Activated T-cell treated with anti-CD3 and anti-CD28 coated beads for 1 hour (primary cell): ENCODE results near the gene ST6GALNAC2.

ENCODE experiments used
- DNase-seq: peaks from one replicate; pipeline ENCODE4 v3.0.0-alpha.2; 2020; ENCODE audit warnings: low read depth

ST6GALNAC2 gene

GRCh38 chr17:76554131-76554530 is 31.5 kb downstream of the ST6GALNAC2 start:
- DNase-seq = no peak

GRCh38 chr17:76553178-76553908 is 32.3 kb downstream of the ST6GALNAC2 start:
- DNase-seq = no peak

GRCh38 chr17:76551685-76552084 is 34.0 kb downstream of the ST6GALNAC2 start:
- DNase-seq = no peak

- DNase-seq = no peak
Observed at GRCh38 chr17:76550712-76551615, 34.7 kb downstream of the ST6GALNAC2 start.

- DNase-seq = no peak
Observed at GRCh38 chr17:76549539-76549938, 36.1 kb downstream of the ST6GALNAC2 start.

- DNase-seq = no peak
Observed at GRCh38 chr17:76549215-76549518, 36.5 kb downstream of the ST6GALNAC2 start.

- no peak for DNase-seq
Observed at GRCh38 chr17:76548378-76549214, 37.1 kb downstream of the ST6GALNAC2 start.

GRCh38 chr17:76547642-76548202 is 37.9 kb downstream of the ST6GALNAC2 start:
- no peak for DNase-seq

GRCh38 chr17:76547183-76547641 is 38.4 kb downstream of the ST6GALNAC2 start:
- peak; percentile 52 for DNase-seq

- no peak for DNase-seq
Observed at GRCh38 chr17:76546556-76547182, 39.0 kb downstream of the ST6GALNAC2 start.

GRCh38 chr17:76545918-76546555 is 39.6 kb downstream of the ST6GALNAC2 start:
- DNase-seq = no peak

- no peak for DNase-seq
Observed at GRCh38 chr17:76544546-76545365, 40.9 kb downstream of the ST6GALNAC2 start.

GRCh38 chr17:76543826-76544545 is 41.7 kb downstream of the ST6GALNAC2 start:
- DNase-seq = no peak

GRCh38 chr17:76543482-76543825 is 42.2 kb downstream of the ST6GALNAC2 start:
- no peak for DNase-seq

GRCh38 chr17:76542984-76543383 is 42.7 kb downstream of the ST6GALNAC2 start:
- DNase-seq = no peak

GRCh38 chr17:76542566-76542971 is 43.1 kb downstream of the ST6GALNAC2 start:
- DNase-seq = no peak

- DNase-seq = no peak
Observed at GRCh38 chr17:76541739-76542454, 43.8 kb downstream of the ST6GALNAC2 start.

GRCh38 chr17:76540381-76541300 is 45.0 kb downstream of the ST6GALNAC2 start:
- no peak for DNase-seq
